Stimulated activated CD8-positive, alpha-beta memory T cell treated with anti-CD3 and anti-CD28 coated beads, Interleukin-15, amount 100 ng/mL, for 4 hours (primary cell): ENCODE measurements around the gene CFHR1.

Experiments used
- DNase-seq, 2 donors: peaks; one replicate each; pipeline ENCODE4 v3.0.0-alpha.2; 2020; ENCODE audit warnings: low read depth in 2 of 2

Gene CFHR1

GRCh38 chr1:196877964-196878363, 58.4 kb downstream of the CFHR1 start:
- DNase-seq, result no peak
